Fibroblast of lung (primary cell): ENCODE data around the gene CKAP4. TPM values are rescaled to one million over a fixed set of nuclear protein-coding genes. Genes with fewer than 3 reads are reported as not detected.

ENCODE experiments used
- DNase-seq, 2 donors: peaks; one replicate each; pipeline versions ENCODE4 v3.0.0 to v3.0.0-alpha.2; 2010; ENCODE audit warnings: low read depth in 2 of 2
- H2AFZ ChIP-seq: 2 replicates; pipeline ENCODE4 v1.5.1; 2012; ENCODE audit warnings: low read length, control low read depth, inconsistent platforms
- H3K27ac ChIP-seq: 2 replicates; pipeline ENCODE4 v1.5.1; 2011; ENCODE audit warnings: low read length, control low read depth; ENCODE audit not compliant: insufficient read depth
- H3K27me3 ChIP-seq: 2 replicates; pipeline ENCODE4 v1.5.1; 2011; ENCODE audit warnings: mild to moderate bottlenecking, low read length; ENCODE audit not compliant: control insufficient read depth, insufficient read depth
- H3K36me3 ChIP-seq: 2 replicates; pipeline ENCODE4 v1.5.1; 2011; ENCODE audit warnings: low read length; ENCODE audit not compliant: control insufficient read depth, insufficient read depth
- H3K4me1 ChIP-seq: 2 replicates; pipeline ENCODE4 v1.5.1; 2011; ENCODE audit warnings: low read length; ENCODE audit not compliant: control insufficient read depth, insufficient read depth; ENCODE audit errors: extremely low read depth
- H3K4me2 ChIP-seq: 2 replicates; pipeline ENCODE4 v1.5.1; 2011; ENCODE audit warnings: low read length, control low read depth; ENCODE audit not compliant: insufficient read depth; ENCODE audit errors: extremely low read depth
- H3K4me3 ChIP-seq, 4 experiments: fragments of 200-600 bp in 1 of 4; sonication (generic) in 1 of 4; replicated peaks in 1 of 4; 2 replicates each; pipeline ENCODE4 v1.5.1; 2011 to 2016; ENCODE audit warnings: low read length in 4 of 4, low read depth in 3 of 4, mild to moderate bottlenecking in 3 of 4, control low read depth in 2 of 4, inconsistent platforms in 1 of 4, mixed read lengths in 1 of 4; ENCODE audit not compliant: insufficient read depth in 1 of 4; ENCODE audit errors: control extremely low read depth in 1 of 4
- H3K79me2 ChIP-seq: 2 replicates; pipeline ENCODE4 v1.5.1; 2012; ENCODE audit warnings: mild to moderate bottlenecking, low read length, inconsistent platforms; ENCODE audit not compliant: control insufficient read depth, insufficient read depth
- H3K9ac ChIP-seq: 2 replicates; pipeline ENCODE4 v1.5.1; 2011; ENCODE audit warnings: mild to moderate bottlenecking, low read length, control low read depth; ENCODE audit not compliant: insufficient read depth
- H3K9me3 ChIP-seq: 2 replicates; pipeline ENCODE4 v1.5.1; 2012; ENCODE audit warnings: low read depth, low read length; ENCODE audit not compliant: control insufficient read depth, insufficient read depth
- H4K20me1 ChIP-seq: 2 replicates; pipeline ENCODE4 v1.5.1; 2011; ENCODE audit warnings: low read length; ENCODE audit not compliant: control insufficient read depth, insufficient read depth; ENCODE audit errors: extremely low read depth
- EZH2 ChIP-seq: IDR thresholded peaks from 2 replicates; pipeline ENCODE4 v1.5.1; 2012; ENCODE audit warnings: low read length, control low read depth, mild to moderate bottlenecking; ENCODE audit errors: missing control alignments
- polyA plus RNA-seq, 2 donors: library from polyadenylated mRNA; depleted of rRNA in 1 of 2; stranded (reverse) in 1 of 2; unstranded in 1 of 2; fragments of >200 nt; gene quantifications; 2 replicates each; pipeline ENCODE4 v1.2.1, GENCODE V29; 2011 to 2012; ENCODE audit warnings: missing spikeins in 1 of 2
- total RNA-seq: library from RNA; depleted of rRNA; stranded (reverse); fragments of >200 nt; gene quantifications from 2 replicates; pipeline ENCODE4 v1.2.1, GENCODE V29; 2014
- TF ChIP-seq, protein P1 (sequence below), 2 donors: IDR thresholded peaks in 1 of 2; conservative IDR thresholded peaks in 1 of 2; 1 replicate in 1 of 2; 2 replicates in 1 of 2; pipeline ENCODE4 v1.5.1; 2011 to 2012; ENCODE audit warnings: low read length in 2 of 2, control low read depth in 1 of 2, inconsistent platforms in 1 of 2, low read depth in 1 of 2, mild to moderate bottlenecking in 1 of 2

The CKAP4 gene
- total and polyA plus RNA-seq, 2 donors (not counting 1 experiment from before 2014, with no cell fraction given), result 132 to 282 TPM

DNA sequence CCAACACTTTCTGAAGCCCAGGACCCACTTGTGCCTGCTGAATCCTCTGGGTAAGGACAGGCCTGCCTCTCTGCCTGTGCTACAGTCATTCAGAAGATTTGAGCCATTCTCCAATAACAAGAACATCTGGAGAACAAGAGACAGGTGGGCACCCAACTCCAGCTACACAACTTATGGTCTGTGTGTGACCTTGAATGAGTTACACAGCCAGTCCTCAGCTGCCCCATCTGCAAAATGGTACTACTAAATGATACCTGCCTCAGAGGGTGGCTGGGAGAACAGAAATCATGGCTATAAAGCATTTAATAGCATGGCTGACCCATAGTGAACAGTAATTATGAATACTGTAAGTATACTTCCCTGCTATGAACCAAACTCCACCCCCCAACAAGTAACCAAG, 4.2 kb downstream of the CKAP4 start:
- Histone ChIP-seq H2AFZ (no peak overlapping the region), H3K27ac (no peak overlapping the region), H4K20me1 (peaks cover 3% of the 10 kb centered on the region), H3K79me2 (peaks cover 55% of the 10 kb centered on the region), H3K4me1 (peaks cover 10% of the 10 kb centered on the region), H3K4me3 (no peak overlapping the region), H3K9me3 (no peaks in the 10 kb centered on the region), H3K36me3 (peaks cover 17% of the 10 kb centered on the region), H3K9ac (no peak overlapping the region), H3K27me3 (no peaks in the 10 kb centered on the region), H3K4me2 (no peak overlapping the region)
- TF ChIP-seq EZH2, result no peak
- TF ChIP-seq, protein P1, sequence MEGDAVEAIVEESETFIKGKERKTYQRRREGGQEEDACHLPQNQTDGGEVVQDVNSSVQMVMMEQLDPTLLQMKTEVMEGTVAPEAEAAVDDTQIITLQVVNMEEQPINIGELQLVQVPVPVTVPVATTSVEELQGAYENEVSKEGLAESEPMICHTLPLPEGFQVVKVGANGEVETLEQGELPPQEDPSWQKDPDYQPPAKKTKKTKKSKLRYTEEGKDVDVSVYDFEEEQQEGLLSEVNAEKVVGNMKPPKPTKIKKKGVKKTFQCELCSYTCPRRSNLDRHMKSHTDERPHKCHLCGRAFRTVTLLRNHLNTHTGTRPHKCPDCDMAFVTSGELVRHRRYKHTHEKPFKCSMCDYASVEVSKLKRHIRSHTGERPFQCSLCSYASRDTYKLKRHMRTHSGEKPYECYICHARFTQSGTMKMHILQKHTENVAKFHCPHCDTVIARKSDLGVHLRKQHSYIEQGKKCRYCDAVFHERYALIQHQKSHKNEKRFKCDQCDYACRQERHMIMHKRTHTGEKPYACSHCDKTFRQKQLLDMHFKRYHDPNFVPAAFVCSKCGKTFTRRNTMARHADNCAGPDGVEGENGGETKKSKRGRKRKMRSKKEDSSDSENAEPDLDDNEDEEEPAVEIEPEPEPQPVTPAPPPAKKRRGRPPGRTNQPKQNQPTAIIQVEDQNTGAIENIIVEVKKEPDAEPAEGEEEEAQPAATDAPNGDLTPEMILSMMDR (conservative IDR thresholded peaks at IDR 0.05 in 1 of 2, IDR thresholded peaks at IDR 0.05 in 1 of 2; ENCODE audit: low read depth in 1 of 2, low read length in 2 of 2), result no peak
- no peak for DNase-seq

GRCh38 chr12:106240821-106241220, 7.0 kb downstream of the CKAP4 start:
- H3K36me3 ChIP-seq, result peaks cover 27% of the 10 kb centered on the region
- no peak overlapping the region for H3K27ac ChIP-seq
- H3K4me2 ChIP-seq, result no peak overlapping the region
- peaks cover 7% of the 10 kb centered on the region for H3K4me1 ChIP-seq
- H3K9me3 ChIP-seq, result no peaks in the 10 kb centered on the region
- no peak overlapping the region for H3K4me3 ChIP-seq
- H3K27me3 ChIP-seq, result no peaks in the 10 kb centered on the region
- H4K20me1 ChIP-seq, result peaks cover 3% of the 10 kb centered on the region
- no peak overlapping the region for H2AFZ ChIP-seq
- no peak for DNase-seq
- H3K79me2 ChIP-seq, result peaks cover 45% of the 10 kb centered on the region
- H3K9ac ChIP-seq, result no peak overlapping the region
- TF ChIP-seq EZH2, result no peak
- TF ChIP-seq, protein P1 (conservative IDR thresholded peaks at IDR 0.05 in 1 of 2, IDR thresholded peaks at IDR 0.05 in 1 of 2; ENCODE audit: low read depth in 1 of 2, low read length in 2 of 2), result no peak

GRCh38 chr12:106239951-106240335, 7.9 kb downstream of the CKAP4 start:
- no peak overlapping the region for H3K4me3 ChIP-seq
- no peaks in the 10 kb centered on the region for H3K27me3 ChIP-seq
- H3K27ac ChIP-seq, result no peak overlapping the region
- no peaks in the 10 kb centered on the region for H3K9me3 ChIP-seq
- no peak overlapping the region for H3K4me2 ChIP-seq
- no peak overlapping the region for H3K9ac ChIP-seq
- H3K36me3 ChIP-seq, result peaks cover 27% of the 10 kb centered on the region
- H3K79me2 ChIP-seq, result peaks cover 40% of the 10 kb centered on the region
- no peak overlapping the region for H2AFZ ChIP-seq
- DNase-seq, result no peak
- TF ChIP-seq, protein P1 (conservative IDR thresholded peaks at IDR 0.05 in 1 of 2, IDR thresholded peaks at IDR 0.05 in 1 of 2; ENCODE audit: low read depth in 1 of 2, low read length in 2 of 2), result no peak
- TF ChIP-seq EZH2, result no peak
- H4K20me1 ChIP-seq, result no peaks in the 10 kb centered on the region
- peaks cover 4% of the 10 kb centered on the region for H3K4me1 ChIP-seq
